Dermis blood vessel endothelial cell (primary cell): Measurements from ENCODE around the gene TIMM13. TPM values are rescaled to one million over a fixed set of nuclear protein-coding genes. Genes with fewer than 3 reads are reported as not detected.
"Not testable (repeated sequence)": the region's sequence is repeated elsewhere in the genome, so short reads cannot be mapped to it uniquely, and the experiment has no call there.

Experiments used
- DNase-seq: peaks from one replicate; pipeline ENCODE4 v3.0.0; 2010
- total RNA-seq: library from RNA; depleted of rRNA; stranded (reverse); fragments of >200 nt; gene quantifications from 2 replicates; pipeline ENCODE4 v1.2.3, GENCODE V29; 2014

The TIMM13 gene
- total RNA-seq, 1 donor from 2014 or later, result 48.3 TPM

- DNase-seq, result no peak
These were observed 14.2 kb downstream of the TIMM13 start for GRCh38 chr19:2413159-2413558.

GRCh38 chr19:2412449-2412848, 14.9 kb downstream of the TIMM13 start:
- DNase-seq, result no peak

DNA sequence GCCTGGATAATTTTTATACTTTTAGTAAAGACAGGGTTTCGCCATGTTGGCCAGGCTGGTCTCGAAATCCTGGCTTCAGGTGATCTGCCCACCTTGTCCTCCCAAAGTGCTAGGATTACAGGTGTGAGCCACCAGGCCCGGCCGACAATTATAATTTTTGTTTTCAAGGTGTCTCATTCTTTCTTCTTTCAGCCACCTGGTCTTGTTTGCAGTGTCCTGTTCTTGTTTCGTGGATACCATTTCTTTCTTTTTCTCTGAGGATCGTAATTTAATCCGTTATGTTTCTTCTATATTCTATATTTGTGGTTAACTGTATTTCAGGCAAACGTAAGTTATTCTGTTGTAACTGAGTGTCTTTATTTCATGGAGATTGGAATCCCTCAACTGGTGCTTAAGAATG, 15.7 kb downstream of the TIMM13 start:
- DNase-seq, result no peak

- no peak for DNase-seq
These were observed 17.4 kb downstream of the TIMM13 start for GRCh38 chr19:2410023-2410422.

DNA sequence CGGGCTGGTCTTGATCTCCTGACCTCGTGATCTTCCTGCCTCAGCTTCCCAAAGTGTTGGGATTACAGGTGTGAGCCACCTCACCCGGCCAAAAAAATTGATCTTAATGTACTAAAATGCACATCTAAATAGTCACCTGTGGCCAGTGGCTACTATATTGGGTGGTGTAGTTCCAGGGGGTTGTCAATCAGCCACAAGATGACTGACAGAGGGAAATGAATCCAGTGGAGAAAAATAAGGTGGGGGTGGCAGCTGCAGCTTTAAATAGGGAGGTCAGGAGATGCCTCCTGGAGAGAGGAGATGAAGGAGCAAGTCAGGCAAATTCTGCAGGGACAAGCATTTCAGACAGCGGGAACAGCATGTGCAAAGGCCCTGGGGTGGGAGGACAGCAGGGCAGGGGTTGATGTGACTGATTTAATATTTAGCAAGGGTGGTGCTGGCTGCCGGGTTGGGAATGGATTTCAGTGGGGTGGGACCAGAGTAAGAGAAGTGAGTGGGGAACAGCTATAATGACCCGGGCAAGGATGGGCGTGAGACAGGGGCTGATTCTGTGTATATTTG, 18.0 kb downstream of the TIMM13 start:
- DNase-seq, result no peak

DNA sequence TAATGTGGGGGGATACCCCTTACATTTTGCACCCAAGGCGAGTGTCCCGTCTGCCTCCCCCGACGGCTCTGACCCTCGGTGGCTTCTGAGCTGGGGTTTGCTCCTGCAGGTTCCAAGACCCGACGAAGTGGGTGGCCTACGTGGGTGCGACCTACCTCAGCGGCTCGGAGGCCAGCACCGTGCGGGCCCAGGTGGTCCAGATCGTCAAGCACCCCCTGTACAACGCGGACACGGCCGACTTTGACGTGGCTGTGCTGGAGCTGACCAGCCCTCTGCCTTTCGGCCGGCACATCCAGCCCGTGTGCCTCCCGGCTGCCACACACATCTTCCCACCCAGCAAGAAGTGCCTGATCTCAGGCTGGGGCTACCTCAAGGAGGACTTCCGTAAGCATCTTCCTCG, 19.1 kb downstream of the TIMM13 start:
- DNase-seq, result no peak

DNA sequence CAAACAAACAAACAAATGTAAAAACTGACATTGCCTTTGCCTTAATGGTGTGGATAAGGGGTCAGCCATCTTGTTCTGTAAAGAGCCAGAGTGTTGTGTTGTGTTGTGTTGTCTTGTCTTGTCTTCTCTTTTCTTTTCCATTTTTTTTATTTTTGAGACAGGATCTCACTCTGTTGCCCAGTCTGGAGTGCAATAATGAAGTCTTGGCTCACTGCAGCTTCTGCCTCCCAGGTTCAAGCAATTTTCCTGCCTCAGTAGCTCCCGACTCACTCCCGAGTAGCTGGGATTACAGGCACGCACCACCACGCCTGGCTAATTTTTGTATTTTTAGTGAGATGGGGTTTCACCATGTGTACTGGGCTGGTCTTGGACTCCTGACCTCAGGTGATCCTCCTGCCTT, 27.8 kb downstream of the TIMM13 start:
- no peak for DNase-seq

DNA sequence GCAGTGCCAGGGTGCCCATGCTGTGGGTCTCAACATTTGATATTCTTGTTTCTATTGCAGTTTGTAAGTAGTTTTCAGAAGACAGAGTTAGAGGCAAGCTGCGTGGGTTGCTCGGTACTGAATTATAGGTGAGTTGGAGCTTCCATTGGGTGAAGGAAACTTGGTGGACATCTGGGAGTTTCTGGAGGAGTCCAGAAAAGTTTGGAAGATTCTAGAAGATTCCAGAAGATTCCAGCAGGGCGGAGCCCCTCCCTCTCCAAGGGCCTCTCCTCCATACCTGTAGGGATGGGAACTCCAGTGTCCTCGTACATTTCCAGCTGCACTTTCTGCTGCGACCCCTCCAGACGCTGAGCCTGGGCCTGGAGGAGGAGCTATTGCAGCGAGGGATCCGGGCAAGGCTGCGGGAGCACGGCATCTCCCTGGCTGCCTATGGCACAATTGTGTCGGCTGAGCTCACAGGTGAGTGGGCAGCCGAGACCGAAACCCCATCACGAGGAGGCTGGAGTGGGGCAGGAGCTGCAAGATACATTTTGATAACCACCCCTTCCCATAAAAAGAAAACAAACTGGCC, 28.6 kb downstream of the TIMM13 start:
- DNase-seq, result no peak

DNA sequence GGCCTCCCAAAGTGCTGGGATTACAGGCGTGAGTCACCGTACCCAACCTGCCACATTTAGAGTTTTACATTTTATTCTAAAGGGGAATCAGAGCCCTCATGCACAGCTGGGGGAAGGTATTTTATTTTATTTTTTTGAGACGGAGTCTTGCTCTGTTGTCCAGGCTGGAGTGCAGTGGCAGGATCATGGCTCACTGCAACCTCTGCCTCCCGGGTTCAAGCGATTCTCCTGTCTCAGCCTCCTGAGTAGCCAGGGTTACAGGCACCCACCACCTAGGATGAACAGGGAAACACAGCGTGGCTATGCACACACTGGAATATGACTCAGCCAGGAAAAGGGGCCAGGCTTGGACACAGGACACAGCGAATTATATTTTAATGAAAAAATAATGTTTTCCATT, 30.2 kb downstream of the TIMM13 start:
- not testable (repeated sequence) for DNase-seq

GRCh38 chr19:2395293-2395829, 32.0 kb downstream of the TIMM13 start:
- DNase-seq, result not testable (repeated sequence)

GRCh38 chr19:2394442-2395292, 32.7 kb downstream of the TIMM13 start:
- no peak for DNase-seq

GRCh38 chr19:2394054-2394441, 33.3 kb downstream of the TIMM13 start:
- DNase-seq, result no peak

DNA sequence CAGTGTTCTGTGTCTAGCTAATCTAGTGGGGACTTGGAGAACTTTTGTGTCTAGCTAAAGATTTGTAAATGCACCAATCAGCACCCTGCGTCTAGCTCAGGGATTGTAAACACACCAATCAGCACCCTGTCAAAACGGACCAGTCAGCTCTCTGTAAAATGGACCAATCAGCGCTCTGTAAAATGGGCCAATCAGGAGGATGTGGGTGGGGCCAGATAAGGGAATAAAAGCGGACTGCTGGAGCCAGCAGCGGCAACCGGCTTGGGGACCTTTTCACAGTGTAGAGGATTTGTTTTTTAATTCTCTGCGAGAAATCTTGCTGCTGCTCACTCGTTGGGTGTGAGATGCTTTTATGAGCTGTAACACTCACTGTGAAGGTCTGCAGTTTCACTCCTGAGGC, 34.5 kb downstream of the TIMM13 start:
- DNase-seq, result not testable (repeated sequence)

DNA sequence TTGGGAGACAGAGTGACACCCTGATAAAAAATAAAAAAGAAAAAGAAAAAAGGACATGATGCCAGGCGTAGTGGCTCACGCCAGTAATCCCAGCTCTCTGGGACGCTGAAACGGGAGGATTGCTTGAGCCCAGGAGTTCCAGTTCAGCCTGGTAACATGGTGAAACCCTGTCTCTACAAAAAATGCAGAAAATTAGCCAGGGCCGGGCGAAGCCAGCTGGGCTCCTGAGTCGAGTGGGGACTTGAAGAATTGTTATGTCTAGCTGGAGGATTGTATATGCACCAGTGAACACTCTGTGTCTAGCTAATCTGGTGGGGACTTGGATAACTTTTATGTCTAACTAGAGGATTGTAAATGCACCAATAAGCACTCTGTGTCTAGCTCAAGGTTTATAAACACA, 35.0 kb downstream of the TIMM13 start:
- DNase-seq, result no peak

DNA sequence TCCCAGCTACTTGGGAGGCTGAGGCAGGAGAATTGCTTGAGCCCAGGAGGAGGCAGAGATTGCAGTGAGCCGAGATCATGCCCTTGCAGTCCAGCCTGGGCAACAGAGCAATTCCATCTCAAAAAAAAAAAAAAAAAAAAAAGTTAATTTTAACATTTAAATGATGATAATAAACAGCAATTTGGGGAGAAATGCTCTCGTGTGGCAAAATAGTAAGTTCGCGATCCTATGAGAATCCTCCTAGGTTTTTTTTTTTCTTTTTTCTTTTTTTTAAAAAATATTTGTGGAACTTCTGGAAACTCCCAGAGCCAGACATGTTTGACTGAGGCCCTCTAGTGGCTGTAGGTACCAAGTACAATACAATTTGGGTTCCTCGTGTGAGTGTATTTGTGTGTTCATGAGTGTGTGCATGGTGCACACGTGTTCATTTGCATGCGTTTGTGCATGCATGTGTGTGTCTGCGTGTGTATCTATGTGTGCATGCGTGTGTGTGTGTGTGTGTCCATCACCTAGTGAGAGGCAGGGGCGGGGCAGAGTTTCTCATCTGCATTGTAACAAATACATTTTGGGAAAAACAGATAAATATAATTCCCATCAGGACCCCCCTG, 36.2 kb downstream of the TIMM13 start:
- DNase-seq, result peak; percentile 83

DNA sequence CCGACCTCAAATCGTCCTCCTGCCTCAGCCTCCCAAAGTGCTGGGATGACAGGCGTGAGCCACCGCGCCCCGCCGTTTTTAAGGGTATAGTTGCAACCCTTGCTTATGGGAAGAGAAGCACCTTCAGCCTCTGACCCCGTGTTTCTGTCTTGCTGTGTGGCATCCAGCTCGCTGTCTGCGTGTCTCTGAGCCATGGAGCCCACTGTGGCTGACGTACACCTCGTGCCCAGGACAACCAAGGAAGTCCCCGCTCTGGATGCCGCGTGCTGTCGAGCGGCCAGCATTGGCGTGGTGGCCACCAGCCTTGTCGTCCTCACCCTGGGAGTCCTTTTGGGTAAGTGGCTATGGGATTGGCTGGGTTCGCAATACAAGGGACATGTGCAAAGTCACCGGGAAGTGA, 37.8 kb downstream of the TIMM13 start:
- DNase-seq, result no peak

GRCh38 chr19:2387367-2388288, 39.8 kb downstream of the TIMM13 start:
- no peak for DNase-seq

- peak; percentile 50 for DNase-seq
These were observed 42.2 kb downstream of the TIMM13 start for GRCh38 chr19:2385053-2385721.

DNA sequence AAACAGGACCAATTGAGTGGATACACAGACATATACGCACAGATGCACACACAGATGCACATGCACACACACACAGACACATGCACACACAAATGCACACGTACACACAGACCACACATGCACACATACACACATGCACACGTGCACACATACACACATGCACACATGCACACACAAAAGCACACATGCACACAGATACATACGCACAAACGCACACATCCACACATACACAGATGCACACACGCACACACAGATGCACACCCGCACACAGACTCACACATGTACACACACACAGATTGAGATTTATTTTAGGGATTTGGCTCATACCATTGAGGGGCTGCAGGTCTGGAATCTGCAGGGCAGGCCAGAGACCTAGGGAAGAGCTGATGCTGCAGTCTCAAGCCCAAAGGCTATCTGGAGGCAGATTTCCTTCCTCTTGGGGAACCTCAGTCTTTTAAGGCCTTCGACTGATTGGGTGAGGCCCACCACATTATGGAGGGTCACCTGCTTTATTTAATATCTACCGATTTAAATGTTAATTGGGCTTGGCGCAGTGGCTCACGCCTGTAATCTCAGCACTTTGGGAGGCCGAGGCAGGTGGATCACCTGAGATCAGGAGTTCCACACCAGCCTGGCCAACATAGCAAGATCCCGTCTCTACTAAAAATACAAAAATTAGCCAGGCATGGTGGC, 44.7 kb downstream of the TIMM13 start:
- DNase-seq, result no peak

DNA sequence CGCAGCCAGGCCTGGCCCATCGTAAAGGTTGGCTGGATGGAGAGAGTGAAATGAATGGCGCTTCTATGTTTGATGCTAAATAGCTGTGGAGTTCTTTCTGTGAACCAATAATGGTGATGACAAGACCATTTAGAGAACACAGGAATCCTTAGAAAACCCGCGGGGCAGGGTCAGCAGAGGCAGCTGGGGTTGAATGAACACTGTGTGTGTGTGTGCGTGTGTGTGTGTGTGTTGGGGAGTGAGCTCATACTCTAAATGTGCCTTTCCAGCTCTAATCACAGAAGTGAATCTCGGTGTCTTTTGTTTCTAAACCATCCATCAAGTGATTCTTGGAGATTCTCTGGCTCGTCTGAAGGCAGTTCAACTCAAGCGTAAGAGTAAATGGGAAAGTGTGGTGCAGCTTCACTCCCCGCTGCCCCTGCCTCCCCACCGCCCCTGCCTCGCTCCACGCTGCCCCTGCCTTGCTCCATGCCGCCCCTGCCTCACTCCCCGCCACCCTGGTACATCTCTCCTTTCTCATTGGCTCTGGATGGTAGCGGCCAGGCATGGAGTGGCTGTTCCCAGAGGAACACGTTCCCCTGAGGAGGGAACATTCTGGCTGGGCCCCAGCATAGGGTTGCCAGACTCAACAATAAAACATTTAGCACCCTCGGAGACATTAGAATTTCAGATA, 46.1 kb downstream of the TIMM13 start:
- DNase-seq, result no peak
